ENCODE results near the gene ZNF358. TPM values are rescaled to one million over a fixed set of nuclear protein-coding genes. Genes with fewer than 3 reads are reported as not detected.

Gene ZNF358
- total RNA-seq, 6 experiments from 2014 or later = 15.3 to 35.1 (median 24.8) TPM

- no peak for TF ChIP-seq CTCF (IDR thresholded peaks at IDR 0.05)
- TF ChIP-seq POLR2A (IDR thresholded peaks at IDR 0.05) = no peak
- Histone ChIP-seq H3K27me3 (no peaks in the 10 kb centered on the region), H3K36me3 (peaks cover 0 to 47% (median 6%) of the 10 kb centered on the region in 4 donors), H3K27ac (no peak overlapping the region), H3K4me1 (no peaks in the 10 kb centered on the region), H3K9me3 (no peaks in the 10 kb centered on the region), H3K4me3 (no peak overlapping the region)
- DNase-seq (no peak), ATAC-seq (no peak)
- intact Hi-C loops (cut with DNase I) = no loop called here
- no CpG with 5 or more reads among the region's 24 CpGs for WGBS (ENCODE audit: insufficient coverage, low coverage, low lambda C conversion rate, missing lambda C conversion rate)
Measured at GRCh38 chr19:7542556-7543348, 26.8 kb downstream of the ZNF358 start.

- WGBS (ENCODE audit: insufficient coverage, low coverage, low lambda C conversion rate, missing lambda C conversion rate) = 45% methylated on average over 2 of the region's 3 CpGs
- peaks cover 0 to 37% (median 6%) of the 10 kb centered on the region in 4 donors for H3K36me3 ChIP-seq
- intact Hi-C loops (cut with DNase I) = no loop called here
- H3K4me1 ChIP-seq = no peaks in the 10 kb centered on the region
- ATAC-seq (peak; percentile 36 to 64 (median 54)), DNase-seq (no peak)
- TF ChIP-seq POLR2A (IDR thresholded peaks at IDR 0.05) (no peak), CTCF (IDR thresholded peaks at IDR 0.05) (no peak)
- no peaks in the 10 kb centered on the region for H3K27me3 ChIP-seq
- no peaks in the 10 kb centered on the region for H3K9me3 ChIP-seq
- H3K4me3 ChIP-seq = no peak overlapping the region
- H3K27ac ChIP-seq = peak overlapping the region in 2 of 3 donors; percentile 33 to 54
Measured at GRCh38 chr19:7544626-7545025, 28.7 kb downstream of the ZNF358 start.

- no peak overlapping the region for H3K4me3 ChIP-seq
- peak in 2 of 4 donors; percentile 9 to 25 for ATAC-seq
- H3K36me3 ChIP-seq = peaks cover 0 to 35% (median 7%) of the 10 kb centered on the region in 4 donors
- DNase-seq = no peak
- no peaks in the 10 kb centered on the region for H3K4me1 ChIP-seq
- H3K27me3 ChIP-seq = no peaks in the 10 kb centered on the region
- 62% methylated on average over 6 of the region's 8 CpGs for WGBS (ENCODE audit: insufficient coverage, low coverage, low lambda C conversion rate, missing lambda C conversion rate)
- peak overlapping the region in 1 of 3 donors; percentile 33 for H3K27ac ChIP-seq
- no peaks in the 10 kb centered on the region for H3K9me3 ChIP-seq
- no peak for TF ChIP-seq CTCF (IDR thresholded peaks at IDR 0.05)
- no peak for TF ChIP-seq POLR2A (IDR thresholded peaks at IDR 0.05)
- intact Hi-C loops (cut with DNase I) = no loop called here
Measured at GRCh38 chr19:7545300-7545699, 29.4 kb downstream of the ZNF358 start.

GRCh38 chr19:7545904-7546303 is 30.0 kb downstream of the ZNF358 start:
- 50% methylated on average over 1 of the region's 1 CpG for WGBS (ENCODE audit: insufficient coverage, low coverage, low lambda C conversion rate, missing lambda C conversion rate)
- Histone ChIP-seq H3K27ac (no peak overlapping the region), H3K27me3 (no peaks in the 10 kb centered on the region), H3K4me3 (no peak overlapping the region), H3K9me3 (no peaks in the 10 kb centered on the region), H3K4me1 (no peaks in the 10 kb centered on the region), H3K36me3 (peaks cover 0 to 30% (median 11%) of the 10 kb centered on the region in 4 donors)
- no peak for ATAC-seq
- TF ChIP-seq CTCF (IDR thresholded peaks at IDR 0.05) (no peak), POLR2A (IDR thresholded peaks at IDR 0.05) (no peak)
- intact Hi-C loops (cut with DNase I) = no loop called here
- DNase-seq = no peak

Measured in right lobe of liver (tissue), 6 donors.